GM19395 (cell line): ENCODE measurements around the gene PCBP3.
"Not testable (repeated sequence)": the region's sequence is repeated elsewhere in the genome, so short reads cannot be mapped to it uniquely, and the experiment has no call there.

Source experiments
- ATAC-seq: cut with Tn5 transposase; IDR thresholded peaks from one replicate; pipeline ENCODE4 v1.9.1; 2021; ENCODE audit warnings: mild to moderate bottlenecking, moderate library complexity; ENCODE audit not compliant: unreplicated experiment

The PCBP3 gene

GRCh38 chr21:45669382-45669781, 25.9 kb downstream of the PCBP3 start:
- ATAC-seq: no peak

- no peak for ATAC-seq
Measured at GRCh38 chr21:45670731-45671130, 27.2 kb downstream of the PCBP3 start.

- not testable (repeated sequence) for ATAC-seq
Measured at GRCh38 chr21:45678790-45679189, 35.3 kb downstream of the PCBP3 start.

- ATAC-seq: no peak
Measured at GRCh38 chr21:45680215-45680614, 36.7 kb downstream of the PCBP3 start.

GRCh38 chr21:45695086-45695485, 51.6 kb downstream of the PCBP3 start:
- no peak for ATAC-seq

GRCh38 chr21:45698493-45699184, 55.1 kb downstream of the PCBP3 start:
- ATAC-seq: no peak

GRCh38 chr21:45699251-45699942, 55.9 kb downstream of the PCBP3 start:
- no peak for ATAC-seq

- ATAC-seq: no peak
Measured at GRCh38 chr21:45699966-45700365, 56.4 kb downstream of the PCBP3 start.

- no peak for ATAC-seq
Measured at GRCh38 chr21:45700461-45700860, 56.9 kb downstream of the PCBP3 start.

- ATAC-seq: no peak
Measured at GRCh38 chr21:45704311-45705108, 61.0 kb downstream of the PCBP3 start.

GRCh38 chr21:45706299-45706698, 62.8 kb downstream of the PCBP3 start:
- no peak for ATAC-seq

- no peak for ATAC-seq
Measured at GRCh38 chr21:45709173-45709572, 65.6 kb downstream of the PCBP3 start.

- ATAC-seq: no peak
Measured at GRCh38 chr21:45709696-45710268, 66.3 kb downstream of the PCBP3 start.

GRCh38 chr21:45710306-45710705, 66.8 kb downstream of the PCBP3 start:
- ATAC-seq: not testable (repeated sequence)

- ATAC-seq: no peak
Measured at GRCh38 chr21:45713613-45714012, 70.1 kb downstream of the PCBP3 start.

GRCh38 chr21:45715441-45715840, 71.9 kb downstream of the PCBP3 start:
- no peak for ATAC-seq

GRCh38 chr21:45718413-45718812, 74.9 kb downstream of the PCBP3 start:
- ATAC-seq: no peak

- ATAC-seq: no peak
Measured at GRCh38 chr21:45719177-45719802, 75.8 kb downstream of the PCBP3 start.

- ATAC-seq: not testable (repeated sequence)
Measured at GRCh38 chr21:45720204-45720603, 76.7 kb downstream of the PCBP3 start.

GRCh38 chr21:45721671-45722070, 78.1 kb downstream of the PCBP3 start:
- ATAC-seq: no peak
